OCI-LY7 (cell line): ENCODE data around the gene TEX44.

ENCODE experiments used
- CTCF ChIP-seq: fragments of 200-600 bp; sonication (generic); conservative IDR thresholded peaks from 2 replicates; pipeline ENCODE4 v1.5.1; 2014; ENCODE audit warnings: mild to moderate bottlenecking, antibody characterized with exemption, low read length, moderate library complexity, mixed read lengths
- EZH2phosphoT487 ChIP-seq: fragments of 200-600 bp; sonication (generic); IDR thresholded peaks from 2 replicates; pipeline ENCODE4 v1.6.1; 2018; ENCODE audit warnings: low read depth, borderline replicate concordance, mild to moderate bottlenecking, mixed run types, antibody characterized with exemption, low read length, moderate library complexity, mixed read lengths

- TF ChIP-seq CTCF (no peak), EZH2phosphoT487 (no peak)
Measured at GRCh38 chr2:231617059-231617926, 24.6 kb downstream of the TEX44 start.
